ENCODE data around the gene PLEKHJ1. TPM values are rescaled to one million over a fixed set of nuclear protein-coding genes. Genes with fewer than 3 reads are reported as not detected.
A peak's percentile ranks its signal among the peaks of the same experiment; 100 is the strongest.

PLEKHJ1 gene
- total and polyA plus RNA-seq, 9 of the 15 experiments (the other 6 are each of a cell fraction or from before 2014, with no cell fraction given), result 1.5 to 188 (median 63.9) TPM

GRCh38 chr19:2197270-2197669 lies 38.9 kb downstream of the PLEKHJ1 start (continued):
- TF ChIP-seq THAP12 (CRISPR knock-in tag; IDR thresholded peaks at IDR 0.05), result no peak
- no peak for TF ChIP-seq HMBOX1 (IDR thresholded peaks at IDR 0.05)
- no peak for TF ChIP-seq NUFIP1 (IDR thresholded peaks at IDR 0.05; ENCODE audit: partially characterized antibody)
- TF ChIP-seq LARP7 (IDR thresholded peaks at IDR 0.05), result no peak
- no peak for TF ChIP-seq ZNF140 (CRISPR knock-in tag; IDR thresholded peaks at IDR 0.05)

GRCh38 chr19:2195914-2196313 lies 40.2 kb downstream of the PLEKHJ1 start:
- H3K9ac ChIP-seq (ENCODE audit: insufficient read depth in 1 of 2, low read depth in 2 of 2, low read length in 2 of 2), result no peak overlapping the region; a peak in 1 of 4 replicates
- WGBS (ENCODE audit: insufficient coverage, low coverage, missing lambda C conversion rate), result 96% methylated on average over 13 of the region's 19 CpGs
- H3K9me3 ChIP-seq (replicated peaks; ENCODE audit: control insufficient read depth, insufficient read depth, low read depth, low read length), result no peaks in the 10 kb centered on the region
- peaks cover 85% of the 10 kb centered on the region; the same call in 1 of the 3 replicates for H3K36me3 ChIP-seq (ENCODE audit: control insufficient read depth, insufficient read depth, low read length)
- H3K27me3 ChIP-seq (ENCODE audit: control insufficient read depth in 2 of 2, insufficient read depth in 2 of 2, low read length in 2 of 2), result no peaks in the 10 kb centered on the region
- peaks cover 0 to 53% of the 10 kb centered on the region in 2 experiments; a peak in 2 of 5 replicates for H3K4me1 ChIP-seq (replicated peaks in 1 of 2; ENCODE audit: control insufficient read depth in 2 of 2, insufficient read depth in 2 of 2, low read length in 2 of 2)
- ChIA-PET POLR2A (interaction anchor here (0.6 to 1.0 kb wide), 2 partner anchors 13 to 688 kb away, joined by 3 to 6 read pairs; no protein-coding TSS in a partner anchor), CTCF (ENCODE audit: low intra/inter-chr PET ratio) (no interaction called here)
- TF ChIP-seq POLR2G (IDR thresholded peaks at IDR 0.05; ENCODE audit: low read depth, low read length), result peak; percentile 24; the same call in 1 of the 2 replicates
- no peak for TF ChIP-seq HMGN3 (IDR thresholded peaks at IDR 0.05; ENCODE audit: borderline replicate concordance, extremely low read depth, insufficient read length, low read depth, low read length)
- FAIRE-seq (no peak), DNase-seq (ENCODE audit: extremely low read depth in 1 of 4, low spot score in 3 of 4) (no peak), ATAC-seq (no peak)
- no peak overlapping the region for H3K27ac ChIP-seq (ENCODE audit: extremely low read depth, low read depth, low read length)
- in situ Hi-C loops (cut with MboI), result no loop called here
- H3K4me2 ChIP-seq (ENCODE audit: insufficient read depth, low read length), result no peak overlapping the region
- peaks cover 20% of the 10 kb centered on the region for H4K20me1 ChIP-seq (replicated peaks; ENCODE audit: control insufficient read depth, insufficient read depth, low read length)
- peaks cover 23% of the 10 kb centered on the region for H3K79me2 ChIP-seq (ENCODE audit: control insufficient read depth, insufficient read depth, low read length)
- intact Hi-C loops (cut with micrococcal nuclease), result no loop called here
- BruUV-seq (replicated peaks), result no TSS peak
- no peaks in the 10 kb centered on the region for H3K9me1 ChIP-seq (ENCODE audit: control insufficient read depth, insufficient read depth, low read length)
- no peak overlapping the region for H3K4me3 ChIP-seq
- no peak overlapping the region for H2AFZ ChIP-seq (ENCODE audit: low read depth, low read length)

Measured in K562 (cell line).